GM12878 (cell line): ENCODE data around the gene AHNAK.

Source experiments
- CEBPB ChIP-seq, 2 experiments: fragments of 150-350 bp in 1 of 2; IDR thresholded peaks; 2 replicates each; pipeline ENCODE4 v1.6.1; 2012 to 2014; ENCODE audit warnings: low read depth in 2 of 2, low read length in 2 of 2, borderline replicate concordance in 1 of 2, inconsistent platforms in 1 of 2
- CTCF ChIP-seq, 3 experiments: IDR thresholded peaks in 2 of 3; conservative IDR thresholded peaks in 1 of 3; 2 replicates each; pipeline ENCODE4 v1.5.1; 2011; ENCODE audit warnings: low read depth in 3 of 3, low read length in 3 of 3, mild to moderate bottlenecking in 3 of 3, control low read depth in 2 of 3, moderate library complexity in 2 of 3, inconsistent platforms in 1 of 3, mixed read lengths in 1 of 3; ENCODE audit not compliant: control insufficient read depth in 2 of 3, insufficient read depth in 1 of 3; ENCODE audit errors: extremely low read depth in 1 of 3
- CUX1 ChIP-seq: IDR thresholded peaks from 2 replicates; pipeline ENCODE4 v1.6.1; 2012; ENCODE audit warnings: improper control_type of control experiment, low read depth, low read length; ENCODE audit not compliant: insufficient replicate concordance
- EP300 ChIP-seq, 2 experiments: fragments of 150-350 bp in 1 of 2; IDR thresholded peaks; 2 replicates each; pipeline ENCODE4 v1.6.1; 2011 to 2012; ENCODE audit warnings: low read depth in 2 of 2, low read length in 2 of 2, borderline replicate concordance in 1 of 2, improper control_type of control experiment in 1 of 2, inconsistent platforms in 1 of 2; ENCODE audit not compliant: control insufficient read depth in 1 of 2
- EZH2 ChIP-seq: IDR thresholded peaks from 2 replicates; pipeline ENCODE4 v1.6.1; 2012; ENCODE audit warnings: low read depth, mild to moderate bottlenecking, control low read depth, inconsistent platforms, low read length, borderline replicate concordance; ENCODE audit not compliant: control insufficient read depth
- GATAD2B ChIP-seq: fragments of 450-650 bp; conservative IDR thresholded peaks from 2 replicates; pipeline ENCODE4 v1.6.1; 2017; ENCODE audit warnings: low read depth, mild to moderate bottlenecking, moderate library complexity
- KAT2A ChIP-seq: conservative IDR thresholded peaks from 2 replicates; pipeline ENCODE4 v1.6.1; 2011; ENCODE audit warnings: low read depth, low read length; ENCODE audit not compliant: control insufficient read depth
- KDM1A ChIP-seq: fragments of 200-600 bp; sonication (generic); IDR thresholded peaks from 2 replicates; pipeline ENCODE4 v1.6.1; 2016; ENCODE audit warnings: borderline replicate concordance
- POLR2A ChIP-seq: IDR thresholded peaks from 2 replicates; pipeline ENCODE4 v1.6.1; 2011; ENCODE audit warnings: low read depth, mild to moderate bottlenecking, low read length
- RFX5 ChIP-seq: IDR thresholded peaks from 2 replicates; pipeline ENCODE4 v1.6.1; 2011; ENCODE audit warnings: low read depth, low read length, improper control_type of control experiment
- SRF ChIP-seq, 2 experiments: IDR thresholded peaks; 2 replicates each; pipeline ENCODE4 v1.6.1; 2011; ENCODE audit warnings: low read depth in 2 of 2, low read length in 2 of 2, mild to moderate bottlenecking in 1 of 2, moderate library complexity in 1 of 2
- ZNF24 ChIP-seq: fragments of 450-650 bp; IDR thresholded peaks from 2 replicates; pipeline ENCODE4 v1.6.1; 2017; ENCODE audit warnings: antibody characterized with exemption, mild to moderate bottlenecking
- ZNF384 ChIP-seq: IDR thresholded peaks from 2 replicates; pipeline ENCODE4 v1.6.1; 2012; ENCODE audit warnings: low read depth, mild to moderate bottlenecking, low read length, improper control_type of control experiment, borderline replicate concordance
- ZSCAN29 ChIP-seq: fragments of 450-650 bp; IDR thresholded peaks from 2 replicates; pipeline ENCODE4 v1.6.1; 2017; ENCODE audit warnings: mild to moderate bottlenecking, moderate library complexity

- TF ChIP-seq CUX1: no peak
- no peak for TF ChIP-seq CTCF (IDR thresholded peaks at IDR 0.05 in 2 of 3, conservative IDR thresholded peaks at IDR 0.05 in 1 of 3; ENCODE audit: control insufficient read depth in 2 of 3, extremely low read depth in 1 of 3, insufficient read depth in 1 of 3, low read depth in 3 of 3, low read length in 3 of 3)
- no peak for TF ChIP-seq RFX5
- no peak for TF ChIP-seq POLR2A
- no peak for TF ChIP-seq CEBPB (IDR thresholded peaks at IDR 0.05; ENCODE audit: borderline replicate concordance in 1 of 2, low read depth in 2 of 2, low read length in 2 of 2)
- TF ChIP-seq SRF (IDR thresholded peaks at IDR 0.05; ENCODE audit: low read depth in 2 of 2, low read length in 2 of 2): no peak
- no peak for TF ChIP-seq KDM1A
- TF ChIP-seq ZSCAN29: no peak
- TF ChIP-seq ZNF384: no peak
- no peak for TF ChIP-seq EP300 (IDR thresholded peaks at IDR 0.05; ENCODE audit: borderline replicate concordance in 1 of 2, control insufficient read depth in 1 of 2, low read depth in 2 of 2, low read length in 2 of 2)
- TF ChIP-seq GATAD2B: no peak
- no peak for TF ChIP-seq EZH2
- TF ChIP-seq KAT2A: no peak
- TF ChIP-seq ZNF24: no peak
These were observed 48.5 kb upstream of the AHNAK start for GRCh38 chr11:62595124-62595523.
